Spinal cord (tissue), 10 donors: ENCODE results near the gene CDH20. TPM values are rescaled to one million over a fixed set of nuclear protein-coding genes. Genes with fewer than 3 reads are reported as not detected.
A peak's percentile ranks its signal among the peaks of the same experiment; 100 is the strongest.

Experiments
- DNase-seq, 6 donors: peaks; one replicate each; pipeline versions ENCODE4 v3.0.0 to v3.0.0-alpha.2; 2013 to 2015; ENCODE audit warnings: low spot score in 6 of 6, low read depth in 4 of 6
- H3K27ac ChIP-seq: one replicate; pipeline ENCODE4 v1.5.1; 2013; ENCODE audit warnings: low read depth, low read length, control low read depth
- H3K27me3 ChIP-seq: one replicate; pipeline ENCODE4 v1.6.1; 2013; ENCODE audit warnings: low read length; ENCODE audit not compliant: control insufficient read depth, insufficient read depth
- H3K36me3 ChIP-seq: one replicate; pipeline ENCODE4 v1.6.1; 2013; ENCODE audit warnings: low read length; ENCODE audit not compliant: control insufficient read depth, insufficient read depth
- H3K4me1 ChIP-seq: one replicate; pipeline ENCODE4 v1.6.1; 2013; ENCODE audit warnings: low read length; ENCODE audit not compliant: control insufficient read depth, insufficient read depth
- H3K4me3 ChIP-seq: one replicate; pipeline ENCODE4 v1.5.1; 2013; ENCODE audit warnings: low read depth, low read length, control low read depth
- H3K9me3 ChIP-seq: one replicate; pipeline ENCODE4 v1.6.1; 2013; ENCODE audit warnings: low read length; ENCODE audit not compliant: control insufficient read depth, insufficient read depth
- WGBS: methylation state at CpG from one replicate; pipeline ENCODE4 v1.1.5; 2013; ENCODE audit warnings: missing lambda C conversion rate; ENCODE audit not compliant: insufficient coverage; 5-methylcytosine and 5-hydroxymethylcytosine counted together
- polyA plus RNA-seq, 2 donors: library from polyadenylated mRNA; unstranded; fragments of 120-200 nt; gene quantifications; one replicate each; pipeline ENCODE4 v1.2.1, GENCODE V29; 2013; ENCODE audit not compliant: insufficient read length in 2 of 2
- total RNA-seq, 2 donors: library from RNA; depleted of rRNA in 1 of 2; stranded (reverse); fragments of 120-200 nt in 1 of 2; fragments of >200 nt in 1 of 2; gene quantifications; one replicate each; pipeline versions ENCODE4 v1.2.3 to v1.2.4, GENCODE V29; 2013 to 2014
- donor health status: healthy.

Gene CDH20
- total and polyA plus RNA-seq, 4 donors = 17.2 to 42.9 (median 31.3) TPM

GRCh38 chr18:61443081-61443725, 110.0 kb downstream of the CDH20 start:
- Histone ChIP-seq H3K4me3 (no peak overlapping the region), H3K4me1 (no peaks in the 10 kb centered on the region), H3K27me3 (no peaks in the 10 kb centered on the region), H3K27ac (no peak overlapping the region), H3K9me3 (no peaks in the 10 kb centered on the region), H3K36me3 (no peaks in the 10 kb centered on the region)
- WGBS = 83% methylated on average over 4 of the region's 5 CpGs
- no peak for DNase-seq

GRCh38 chr18:61448316-61448715, 115.1 kb downstream of the CDH20 start:
- Histone ChIP-seq H3K27ac (no peak overlapping the region), H3K9me3 (no peaks in the 10 kb centered on the region), H3K4me3 (no peak overlapping the region), H3K36me3 (no peaks in the 10 kb centered on the region), H3K27me3 (no peaks in the 10 kb centered on the region), H3K4me1 (no peaks in the 10 kb centered on the region)
- no peak for DNase-seq
- no CpG with 5 or more reads among the region's 2 CpGs for WGBS

- Histone ChIP-seq H3K9me3 (no peaks in the 10 kb centered on the region), H3K4me1 (peaks cover 7% of the 10 kb centered on the region), H3K36me3 (no peaks in the 10 kb centered on the region), H3K27me3 (no peaks in the 10 kb centered on the region), H3K27ac (peak overlapping the region; percentile 67), H3K4me3 (no peak overlapping the region)
- 64% methylated on average over 2 of the region's 4 CpGs for WGBS
- peak in 2 of 6 donors; percentile 26 to 75 for DNase-seq
These were observed 126.8 kb downstream of the CDH20 start for GRCh38 chr18:61459896-61460648.

GRCh38 chr18:61464551-61465142, 131.4 kb downstream of the CDH20 start:
- H3K4me1 ChIP-seq = no peaks in the 10 kb centered on the region
- DNase-seq = peak in 1 of 6 donors; percentile 37
- WGBS = no CpG with 5 or more reads among the region's 1 CpG
- H3K9me3 ChIP-seq = no peaks in the 10 kb centered on the region
- H3K36me3 ChIP-seq = no peaks in the 10 kb centered on the region
- no peak overlapping the region for H3K4me3 ChIP-seq
- no peak overlapping the region for H3K27ac ChIP-seq
- no peaks in the 10 kb centered on the region for H3K27me3 ChIP-seq

- Histone ChIP-seq H3K36me3 (no peaks in the 10 kb centered on the region), H3K27ac (no peak overlapping the region), H3K4me1 (peaks cover 3% of the 10 kb centered on the region), H3K27me3 (no peaks in the 10 kb centered on the region), H3K4me3 (no peak overlapping the region), H3K9me3 (no peaks in the 10 kb centered on the region)
- no peak for DNase-seq
- WGBS = 93% methylated on average over 3 of the region's 3 CpGs
These were observed 133.5 kb downstream of the CDH20 start for GRCh38 chr18:61466736-61467135.

- Histone ChIP-seq H3K27me3 (peaks cover 3% of the 10 kb centered on the region), H3K4me1 (peaks cover 13% of the 10 kb centered on the region), H3K36me3 (no peaks in the 10 kb centered on the region), H3K27ac (no peak overlapping the region), H3K9me3 (no peaks in the 10 kb centered on the region), H3K4me3 (no peak overlapping the region)
- 50% methylated on average over 16 of the region's 16 CpGs for WGBS
- peak in 2 of 6 donors; percentile 56 to 65 for DNase-seq
These were observed 136.9 kb downstream of the CDH20 start for GRCh38 chr18:61470031-61470674.

- Histone ChIP-seq H3K36me3 (no peaks in the 10 kb centered on the region), H3K9me3 (no peaks in the 10 kb centered on the region), H3K27ac (peak overlapping the region; percentile 62), H3K27me3 (peaks cover 3% of the 10 kb centered on the region), H3K4me3 (no peak overlapping the region), H3K4me1 (peaks cover 13% of the 10 kb centered on the region)
- no CpG with 5 or more reads among the region's 4 CpGs for WGBS
- no peak for DNase-seq
These were observed 138.3 kb downstream of the CDH20 start for GRCh38 chr18:61471541-61471940.

- Histone ChIP-seq H3K36me3 (no peaks in the 10 kb centered on the region), H3K27ac (peak overlapping the region; percentile 62), H3K4me1 (peaks cover 13% of the 10 kb centered on the region)
These were observed 138.7 kb downstream of the CDH20 start for GRCh38 chr18:61471942-61472341.

GRCh38 chr18:61474341-61474740, 141.1 kb downstream of the CDH20 start:
- H3K4me3 ChIP-seq = no peak overlapping the region
- no peaks in the 10 kb centered on the region for H3K9me3 ChIP-seq
- no peaks in the 10 kb centered on the region for H3K36me3 ChIP-seq
- peak in 2 of 6 donors; percentile 50 to 75 for DNase-seq
- H3K27me3 ChIP-seq = peaks cover 3% of the 10 kb centered on the region
- H3K4me1 ChIP-seq = peaks cover 13% of the 10 kb centered on the region
- WGBS = 50% methylated on average over 1 of the region's 6 CpGs
- H3K27ac ChIP-seq = peak overlapping the region; percentile 38

More at GRCh38 chr18:61471942-61472341, 138.7 kb downstream of the CDH20 start:
- 18% methylated on average over 5 of the region's 5 CpGs for WGBS
- peak overlapping the region; percentile 2 for H3K4me3 ChIP-seq
- peaks cover 3% of the 10 kb centered on the region for H3K27me3 ChIP-seq
- peak in 2 of 6 donors; percentile 56 to 63 for DNase-seq
- no peaks in the 10 kb centered on the region for H3K9me3 ChIP-seq
